GM19395 (cell line): ENCODE data around the gene DLGAP1.
"Not testable (repeated sequence)": the region's sequence is repeated elsewhere in the genome, so short reads cannot be mapped to it uniquely, and the experiment has no call there.

Experiments
- ATAC-seq: cut with Tn5 transposase; IDR thresholded peaks from one replicate; pipeline ENCODE4 v1.9.1; 2021; ENCODE audit warnings: mild to moderate bottlenecking, moderate library complexity; ENCODE audit not compliant: unreplicated experiment

The DLGAP1 gene

GRCh38 chr18:3652380-3653262 lies 802.5 kb downstream of the DLGAP1 start:
- ATAC-seq: no peak

GRCh38 chr18:3651266-3651665 lies 803.8 kb downstream of the DLGAP1 start:
- ATAC-seq: no peak

DNA sequence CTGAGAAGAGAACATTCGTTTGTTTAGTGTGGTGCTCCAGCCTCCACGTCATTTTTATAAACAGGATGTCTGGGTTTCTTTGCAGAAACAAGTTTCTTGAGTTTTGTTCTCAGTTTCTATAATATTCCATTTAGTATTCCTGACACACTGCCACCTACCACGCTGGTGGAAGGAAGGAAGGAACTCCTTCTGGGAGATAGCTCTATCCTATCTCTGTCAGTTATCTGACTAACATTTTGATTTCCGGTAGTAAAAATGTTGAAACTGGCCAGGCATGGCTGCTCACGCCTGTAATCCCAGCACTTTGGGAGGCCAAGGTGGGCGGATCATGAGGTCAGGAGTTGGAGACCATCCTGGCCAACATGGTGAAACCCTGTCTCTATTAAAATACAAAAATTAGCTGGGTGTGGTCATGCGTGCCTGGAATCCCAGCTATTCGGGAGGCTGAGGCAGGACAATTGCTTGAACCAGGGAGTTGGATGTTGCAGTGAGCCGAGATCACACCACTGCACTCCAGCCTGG lies 804.5 kb downstream of the DLGAP1 start:
- not testable (repeated sequence) for ATAC-seq

GRCh38 chr18:3649633-3650426 lies 805.3 kb downstream of the DLGAP1 start:
- ATAC-seq: no peak

DNA sequence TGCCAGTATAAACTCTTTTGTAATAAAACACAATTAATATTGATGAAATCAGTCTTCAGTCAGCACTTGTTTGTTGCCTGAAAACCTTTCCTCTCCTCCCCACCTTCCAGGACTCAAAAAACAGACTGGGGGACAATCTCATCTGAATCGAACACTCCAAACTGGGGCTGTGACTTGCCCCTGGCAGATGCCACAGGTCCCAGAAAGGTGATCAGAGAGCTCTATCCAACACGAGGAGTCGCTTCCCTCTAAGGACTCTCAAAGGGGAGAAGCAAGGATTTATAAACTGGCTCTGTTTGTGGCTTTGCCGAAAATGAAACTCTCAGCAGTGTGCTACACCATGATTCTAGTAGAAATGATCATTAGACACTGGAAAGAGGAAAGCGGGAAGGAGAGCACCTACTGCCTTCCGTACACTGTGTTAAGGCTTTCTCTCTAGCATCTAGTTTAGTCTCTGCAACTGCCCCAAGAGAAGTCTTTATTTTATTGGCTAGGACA lies 805.9 kb downstream of the DLGAP1 start:
- no peak for ATAC-seq

DNA sequence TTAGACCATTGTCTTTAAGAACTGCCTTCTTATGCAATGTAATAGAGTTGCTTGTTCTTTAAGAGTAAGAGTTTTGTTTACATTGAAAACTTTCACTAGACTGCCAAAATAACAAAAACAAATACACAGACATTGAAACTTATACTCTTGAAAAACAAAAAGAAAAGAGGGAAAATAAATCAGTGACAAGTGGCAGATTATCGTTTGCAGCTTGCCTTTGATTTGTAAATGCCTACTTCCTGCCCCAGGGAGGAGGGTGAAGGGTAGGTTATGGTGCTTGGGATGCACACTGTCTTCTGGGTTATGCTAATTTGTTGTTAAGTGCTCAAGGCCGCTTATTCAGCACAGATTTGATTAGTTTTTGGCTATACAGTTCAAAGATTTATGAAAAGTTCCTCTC lies 806.5 kb downstream of the DLGAP1 start:
- no peak for ATAC-seq

- ATAC-seq: no peak
Measured at GRCh38 chr18:3648200-3648599, 806.9 kb downstream of the DLGAP1 start.

DNA sequence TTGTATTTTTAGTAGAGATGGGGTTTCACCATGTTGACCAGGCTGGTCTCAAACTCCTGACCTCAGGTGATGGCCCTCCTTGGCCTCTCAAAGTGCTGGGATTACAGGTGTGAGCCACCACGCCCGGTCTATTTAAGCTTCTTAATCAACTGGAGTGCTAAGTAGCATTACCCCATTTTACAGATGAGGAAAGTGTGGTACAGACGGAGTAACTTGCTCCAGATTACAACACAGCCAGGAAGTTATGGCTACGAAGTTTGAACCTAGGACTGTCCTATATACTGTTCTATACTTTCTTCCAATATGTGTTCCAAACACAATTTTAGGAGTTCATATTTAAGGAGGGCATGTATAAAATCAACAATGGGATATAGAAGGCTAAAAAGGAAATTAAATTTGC lies 807.5 kb downstream of the DLGAP1 start:
- ATAC-seq: no peak

- ATAC-seq: no peak
Measured at GRCh38 chr18:3645384-3646156, 809.5 kb downstream of the DLGAP1 start.

GRCh38 chr18:3634250-3634939 lies 820.7 kb downstream of the DLGAP1 start:
- no peak for ATAC-seq

DNA sequence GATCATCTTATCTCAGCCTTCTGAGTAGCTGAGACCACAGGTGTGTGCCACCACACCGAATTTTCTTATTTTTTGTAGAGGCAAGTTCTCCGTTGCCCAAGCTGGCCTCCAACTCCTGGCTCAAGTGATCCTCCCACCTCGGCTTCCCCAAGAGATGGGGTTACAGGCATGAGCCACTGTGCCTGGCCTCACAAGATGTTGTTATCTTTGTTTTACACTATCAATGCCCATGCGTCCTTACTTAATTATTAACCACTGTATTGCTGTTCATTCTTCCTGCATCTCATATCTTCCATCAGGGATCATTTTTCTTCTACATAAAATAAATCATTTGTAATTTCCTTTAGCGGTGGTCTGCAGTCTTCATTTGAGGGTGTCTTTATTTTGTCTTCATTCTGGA lies 823.2 kb downstream of the DLGAP1 start:
- ATAC-seq: no peak

DNA sequence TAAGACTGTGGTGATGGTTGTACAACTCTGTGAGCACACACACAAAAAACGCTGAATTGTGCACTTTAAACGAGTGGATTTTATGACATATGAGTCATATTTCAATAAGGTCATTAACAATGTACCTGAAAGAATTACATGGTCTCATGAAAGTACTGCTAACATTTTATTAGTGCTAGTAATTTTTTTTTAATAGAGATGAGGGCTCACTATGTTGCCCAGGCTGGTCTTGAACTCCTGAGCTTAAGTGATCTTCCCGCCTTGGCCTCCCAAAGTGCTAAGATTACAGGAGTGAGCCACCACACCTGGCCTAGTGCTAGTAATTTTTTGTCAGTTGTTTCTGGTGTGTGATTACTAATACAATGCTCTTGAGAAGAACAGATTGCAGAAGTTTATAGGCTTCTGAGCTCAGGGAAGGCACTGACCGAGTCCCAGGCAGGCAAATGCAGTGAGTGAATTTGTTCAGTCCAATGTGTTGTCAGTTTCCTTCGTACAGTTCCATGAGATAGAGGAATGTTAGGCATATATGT lies 828.1 kb downstream of the DLGAP1 start:
- no peak for ATAC-seq

DNA sequence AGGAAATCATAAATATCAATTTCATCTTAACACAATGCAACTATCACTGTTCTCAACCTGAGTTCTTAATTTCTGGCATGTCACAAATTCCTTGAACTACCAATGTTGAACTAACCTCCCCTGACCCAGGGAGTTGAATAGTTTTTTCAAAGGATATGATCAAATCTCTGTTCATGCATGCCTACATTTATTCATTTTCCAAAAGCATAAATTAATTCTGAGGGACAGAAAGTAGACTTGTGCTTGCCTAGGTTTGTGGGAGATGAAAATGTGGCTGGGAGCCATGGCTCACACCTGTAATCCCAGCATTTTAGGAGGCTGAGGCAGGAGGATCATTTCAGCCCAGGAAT lies 829.4 kb downstream of the DLGAP1 start:
- no peak for ATAC-seq

DNA sequence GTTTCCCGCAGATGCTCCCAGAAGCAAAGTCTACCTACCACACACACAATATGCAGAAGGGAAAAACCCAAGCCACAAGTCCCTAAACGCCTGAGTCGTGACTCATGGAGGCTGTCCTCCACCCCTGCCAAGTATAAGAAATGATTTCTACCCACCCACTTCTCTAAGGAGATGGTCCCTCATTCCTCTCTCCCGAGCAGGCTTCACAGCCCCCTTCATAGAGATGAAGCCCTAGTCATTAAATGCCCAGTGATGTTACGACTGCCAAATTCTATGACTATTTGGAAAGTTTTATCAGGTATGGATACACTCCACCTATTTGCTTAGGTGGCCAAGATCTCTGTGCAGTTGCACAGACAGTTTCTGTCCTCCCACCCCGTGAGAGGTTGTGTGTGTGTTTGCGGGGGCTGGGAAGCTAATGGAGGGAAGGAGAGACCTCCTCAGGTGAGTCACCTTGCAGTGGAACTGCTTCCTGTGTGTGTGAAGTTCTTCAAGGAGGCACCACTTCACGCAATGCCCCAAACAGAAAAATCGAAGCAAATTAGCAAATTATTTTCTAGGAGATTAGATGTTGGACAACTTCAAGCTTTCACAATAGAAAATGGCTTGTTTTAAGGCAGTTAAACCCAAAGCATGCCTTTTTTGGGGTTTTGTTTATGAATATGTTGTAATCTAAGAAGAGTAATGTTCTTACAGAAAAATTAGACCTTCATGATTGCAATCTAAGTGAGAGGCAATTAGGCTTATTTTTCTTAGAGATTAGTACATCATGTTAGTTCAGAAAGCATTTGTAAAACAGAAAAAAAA lies 830.0 kb downstream of the DLGAP1 start:
- ATAC-seq: no peak

- no peak for ATAC-seq
Measured at GRCh38 chr18:3624546-3624934, 830.6 kb downstream of the DLGAP1 start.

- ATAC-seq: no peak
Measured at GRCh38 chr18:3623769-3624545, 831.1 kb downstream of the DLGAP1 start.

DNA sequence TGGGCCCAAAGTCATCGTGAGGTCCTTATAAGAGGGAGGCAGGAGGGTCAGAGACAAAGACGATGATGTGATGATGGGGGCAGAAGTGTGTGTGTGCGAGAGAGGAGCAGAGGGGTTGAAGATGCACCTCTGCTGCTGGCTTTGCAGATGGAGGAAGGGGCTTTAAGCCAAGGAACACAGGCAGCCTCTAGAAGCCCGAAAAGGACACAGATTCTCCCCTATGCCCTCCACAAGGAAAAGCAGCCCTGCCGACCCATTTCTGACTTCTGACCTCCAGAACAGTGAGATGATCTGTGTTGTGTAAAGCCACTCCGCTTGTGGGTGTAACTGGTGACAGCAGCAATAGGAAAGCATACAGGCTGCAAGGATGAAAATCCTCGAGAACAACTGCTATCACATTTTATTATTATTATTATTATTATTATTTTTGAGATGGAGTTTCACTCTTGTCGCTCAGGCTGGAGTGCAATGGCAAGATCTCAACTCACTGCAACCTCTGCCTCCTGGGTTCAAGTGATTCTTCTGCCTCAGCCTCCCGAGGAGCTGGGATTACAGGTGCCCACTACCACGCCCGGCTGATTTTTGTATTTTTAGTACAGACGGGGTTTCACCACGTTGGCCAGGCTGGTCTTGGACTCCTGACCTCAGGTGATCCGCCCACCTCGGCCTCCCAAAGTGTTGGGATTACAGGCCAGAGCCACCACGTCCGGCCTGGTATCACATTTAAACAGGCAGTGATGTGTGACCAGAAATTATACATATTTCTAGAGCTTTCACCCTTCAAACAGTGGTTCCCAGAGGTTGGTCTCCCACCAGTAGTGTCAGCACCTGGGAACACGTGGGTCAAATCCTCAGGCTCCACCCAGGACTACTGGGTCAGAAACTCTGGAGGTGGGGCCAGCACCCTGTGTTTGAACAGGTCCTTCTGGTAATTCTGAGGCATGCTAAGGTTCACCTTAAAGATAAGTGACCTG lies 834.7 kb downstream of the DLGAP1 start:
- no peak for ATAC-seq
